Natural killer cell (primary cell): ENCODE measurements around the gene RBPMS2. TPM values are rescaled to one million over a fixed set of nuclear protein-coding genes. Genes with fewer than 3 reads are reported as not detected.

ENCODE experiments used
- ATAC-seq, 3 donors: fragments of 150-1000 bp in 2 of 3; fragments of 200-7000 bp in 1 of 3; cut with Tn5 transposase; 1 replicate in 1 of 3; 2 replicates in 2 of 3; pipeline ENCODE4 v1.10.0; 2021; ENCODE audit warnings: mild to moderate bottlenecking in 2 of 3, moderate library complexity in 2 of 3
- DNase-seq, 2 donors: peaks; one replicate each; pipeline versions ENCODE4 v3.0.0 to v3.0.0-alpha.2; 2013 to 2021; ENCODE audit warnings: mixed read lengths in 1 of 2
- H3K27ac ChIP-seq: one replicate; pipeline ENCODE4 v1.5.1; 2013; ENCODE audit warnings: mild to moderate bottlenecking, low read length
- H3K27me3 ChIP-seq: one replicate; pipeline ENCODE4 v1.6.1; 2013; ENCODE audit warnings: low read length; ENCODE audit not compliant: control insufficient read depth, insufficient read depth
- H3K36me3 ChIP-seq: one replicate; pipeline ENCODE4 v1.6.1; 2013; ENCODE audit warnings: low read length; ENCODE audit not compliant: control insufficient read depth, insufficient read depth
- H3K4me1 ChIP-seq: one replicate; pipeline ENCODE4 v1.6.1; 2013; ENCODE audit warnings: low read length; ENCODE audit not compliant: control insufficient read depth, insufficient read depth
- H3K4me3 ChIP-seq: one replicate; pipeline ENCODE4 v1.5.1; 2013; ENCODE audit warnings: low read length
- H3K9me3 ChIP-seq: one replicate; pipeline ENCODE4 v1.6.1; 2013; ENCODE audit warnings: low read length; ENCODE audit not compliant: control insufficient read depth, insufficient read depth
- H3K27ac Mint-ChIP-seq, 2 donors: one replicate each; pipeline ENCODE4 v1.8.0; 2022; ENCODE audit warnings: mild to moderate bottlenecking in 2 of 2, mixed read lengths in 2 of 2, moderate library complexity in 1 of 2
- H3K27me3 Mint-ChIP-seq, 2 donors: one replicate each; pipeline ENCODE4 v1.8.0; 2022; ENCODE audit warnings: low read depth in 2 of 2, mixed read lengths in 2 of 2
- H3K36me3 Mint-ChIP-seq: one replicate; pipeline ENCODE4 v1.8.0; 2022; ENCODE audit warnings: mixed read lengths
- H3K4me1 Mint-ChIP-seq, 2 donors: one replicate each; pipeline ENCODE4 v1.8.0; 2022; ENCODE audit warnings: mixed read lengths in 2 of 2
- H3K4me3 Mint-ChIP-seq: one replicate; pipeline ENCODE4 v1.8.0; 2022; ENCODE audit warnings: mild to moderate bottlenecking, moderate library complexity, mixed read lengths
- H3K9me3 Mint-ChIP-seq, 2 donors: one replicate each; pipeline ENCODE4 v1.8.0; 2022; ENCODE audit warnings: mixed read lengths in 2 of 2
- CTCF ChIP-seq: fragments of 200-600 bp; IDR thresholded peaks from one replicate; pipeline ENCODE4 v1.8.0; 2022; ENCODE audit warnings: antibody characterized with exemption
- WGBS: methylation state at CpG from one replicate; pipeline ENCODE4 v1.1.7; 2013; ENCODE audit warnings: missing lambda C conversion rate; ENCODE audit not compliant: insufficient coverage; 5-methylcytosine and 5-hydroxymethylcytosine counted together
- intact Hi-C: fragments of 100-400 bp; cut with micrococcal nuclease; formaldehyde crosslinking; loops from one replicate; pipeline ENCODE4 v1.14.2; 2022
- total RNA-seq, 4 donors: library from RNA; stranded (reverse); fragments of 120-200 nt in 1 of 4; gene quantifications; one replicate each; pipeline versions ENCODE4 v1.2.3 to v1.2.4, GENCODE V29; 2013 to 2022

RBPMS2 gene
- total RNA-seq, 3 donors from 2014 or later (not counting 1 experiment from before 2014, with no cell fraction given): 7.2 to 25.8 (median 14.7) TPM

- no peaks in the 10 kb centered on the region for H3K36me3 Mint-ChIP-seq
- no peak overlapping the region for H3K27ac ChIP-seq
These were observed 84.7 kb downstream of the RBPMS2 start for GRCh38 chr15:64690578-64691296.

GRCh38 chr15:64690008-64690407 is 85.4 kb downstream of the RBPMS2 start:
- Mint-ChIP-seq H3K36me3 (no peaks in the 10 kb centered on the region), H3K4me1 (peaks cover 5% of the 10 kb centered on the region in 2 donors), H3K27me3 (no peaks in the 10 kb centered on the region), H3K4me3 (no peak overlapping the region), H3K9me3 (no peaks in the 10 kb centered on the region), H3K27ac (no peak overlapping the region)
- 55% methylated on average over 2 of the region's 3 CpGs for WGBS
- Histone ChIP-seq H3K27ac (no peak overlapping the region), H3K9me3 (no peaks in the 10 kb centered on the region), H3K4me1 (peaks cover 13% of the 10 kb centered on the region), H3K27me3 (no peaks in the 10 kb centered on the region), H3K4me3 (no peak overlapping the region), H3K36me3 (peaks cover 45% of the 10 kb centered on the region)
- ATAC-seq (no peak), DNase-seq (no peak)
- no peak for TF ChIP-seq CTCF
- intact Hi-C loops: no loop called here

More at GRCh38 chr15:64690578-64691296, 84.7 kb downstream of the RBPMS2 start:
- ATAC-seq (no peak), DNase-seq (no peak)
- no peak overlapping the region for H3K4me3 Mint-ChIP-seq
- intact Hi-C loops: no loop called here
- H3K27me3 Mint-ChIP-seq: no peaks in the 10 kb centered on the region
- 98% methylated on average over 6 of the region's 6 CpGs for WGBS
- Histone ChIP-seq H3K9me3 (no peaks in the 10 kb centered on the region), H3K4me3 (no peak overlapping the region), H3K36me3 (peaks cover 38% of the 10 kb centered on the region), H3K4me1 (peaks cover 13% of the 10 kb centered on the region), H3K27me3 (no peaks in the 10 kb centered on the region)
- peaks cover 11% of the 10 kb centered on the region in 2 donors for H3K4me1 Mint-ChIP-seq
- H3K9me3 Mint-ChIP-seq: no peaks in the 10 kb centered on the region
- TF ChIP-seq CTCF: no peak
- peak overlapping the region; percentile 45 to 72 for H3K27ac Mint-ChIP-seq

Other genes starting within 250 kb of the RBPMS2 start
- 10 to 100 TPM in 1 of 3 donors, 1 to 10 TPM in 2; 6.2 to 23.9 (median 9.7) TPM for gene PIF1, start 50.1 kb upstream of the RBPMS2 start, total RNA-seq
- gene PLEKHO2, start 66.3 kb upstream of the RBPMS2 start, total RNA-seq: 10 to 100 TPM; 35.3 to 53.4 (median 49.8) TPM
- 10 to 100 TPM; 13.7 to 16.2 (median 13.9) TPM for gene ANKDD1A, start 136.3 kb upstream of the RBPMS2 start, total RNA-seq
- gene SPG21, start 214.3 kb upstream of the RBPMS2 start, total RNA-seq: 10 to 100 TPM; 39.6 to 52.3 (median 40.4) TPM